Motor neuron (in vitro differentiated cells): Measurements from ENCODE around the gene NDUFB8. TPM values are rescaled to one million over a fixed set of nuclear protein-coding genes. Genes with fewer than 3 reads are reported as not detected.

ENCODE experiments used
- ATAC-seq, 8 experiments: fragments of 200-7000 bp; cut with Tn5 transposase; replicated peaks in 6 of 8; 2 replicates each; pipeline ENCODE4 v1.8.0; 2021; ENCODE audit warnings: mild to moderate bottlenecking in 8 of 8, moderate library complexity in 8 of 8
- H3K27ac ChIP-seq, 2 donors: fragments of 250-450 bp; sonication (Bioruptor Pico); 2 replicates each; pipeline ENCODE4 v1.9.0; 2021; ENCODE audit warnings: antibody characterized with exemption in 2 of 2, mild to moderate bottlenecking in 2 of 2, moderate library complexity in 1 of 2
- H3K4me1 ChIP-seq, 2 donors: fragments of 250-450 bp; sonication (Bioruptor Pico); replicated peaks in 1 of 2; 2 replicates each; pipeline ENCODE4 v1.6.1; 2021; ENCODE audit warnings: antibody characterized with exemption in 2 of 2, mild to moderate bottlenecking in 2 of 2, moderate library complexity in 1 of 2
- H3K4me3 ChIP-seq, 5 donors: fragments of 250-450 bp; sonication (Bioruptor Pico); 2 replicates each; pipeline ENCODE4 v1.9.0; 2021; ENCODE audit warnings: antibody characterized with exemption in 5 of 5, mild to moderate bottlenecking in 5 of 5, moderate library complexity in 4 of 5
- WGBS, 10 experiments: fragments of 450-650 bp; shearing (Covaris generic); methylation state at CpG; one replicate each; pipeline ENCODE4 v1.0.0; 2022; 5-methylcytosine and 5-hydroxymethylcytosine counted together
- in situ Hi-C, 9 experiments: fragments of 400-800 bp; cut with MboI; loops; one replicate each; pipeline ENCODE4 v1.15.0; 2021; ENCODE audit warnings: low sequenced_read_pairs in 9 of 9, low pct_unique_long_range_greater_than_20kb in 2 of 9; ENCODE audit not compliant: unreplicated experiment in 9 of 9
- total RNA-seq, 8 experiments: library from RNA; unstranded; fragments of 300-600 nt; gene quantifications; 2 replicates each; pipeline versions ENCODE4 v1.2.3 to v1.2.4, GENCODE V29; 2022

NDUFB8 gene
- total RNA-seq, 8 experiments from 2014 or later = 247 to 398 (median 294) TPM

DNA sequence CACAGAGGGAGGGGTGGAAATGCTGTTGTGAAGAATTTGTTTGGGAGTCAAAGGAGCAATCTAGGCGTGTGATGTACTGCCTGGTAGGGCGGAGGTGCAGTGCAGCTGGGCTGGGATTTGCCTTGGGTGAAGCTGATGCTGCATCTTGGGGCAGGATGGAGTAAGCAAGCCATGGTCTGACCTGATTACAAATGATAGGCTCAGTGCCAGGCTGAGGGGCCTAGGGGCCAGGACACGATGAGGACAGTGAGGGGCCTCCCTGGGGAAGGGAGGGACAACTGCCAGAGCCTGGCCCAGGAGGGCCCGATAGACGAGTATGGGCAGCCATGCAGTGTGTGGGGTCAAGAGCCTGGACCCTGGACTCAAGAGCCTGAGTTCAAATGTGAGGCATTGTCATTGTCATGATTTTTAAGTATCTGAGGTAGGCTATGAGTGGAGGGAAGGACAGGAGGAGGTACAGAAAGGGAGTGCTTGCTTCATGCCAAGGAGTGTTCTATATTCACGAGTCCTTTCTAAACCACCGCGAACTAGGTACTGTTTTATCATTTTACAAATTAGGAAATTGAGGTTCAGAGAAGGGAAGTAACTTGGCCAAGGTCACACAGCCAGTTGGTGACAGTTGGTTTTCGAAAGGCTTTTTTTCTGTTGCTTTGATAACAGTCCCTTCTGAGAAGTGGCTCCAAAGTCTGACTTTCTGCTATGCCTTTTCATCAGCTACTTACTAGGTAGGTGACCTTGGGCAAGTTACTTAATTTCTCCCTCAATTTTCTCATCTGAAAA lies 35.7 kb upstream of the NDUFB8 start:
- no peak overlapping the region for H3K27ac ChIP-seq
- in situ Hi-C loops = loop anchor here in 6 of 9 experiments (10.0 to 25.0 kb wide), 5 partner anchors 172 to 322 kb away; partner anchors contain the start of gene PAX2 (in 3 of the 6)
- ATAC-seq = peak in 1 of 8 experiments; percentile 4
- no peaks in the 10 kb centered on the region for H3K4me1 ChIP-seq
- no peak overlapping the region for H3K4me3 ChIP-seq
- WGBS, 10 experiments = 14 to 100% (median 73%) methylated on average over 1 to 7 of the region's 9 CpGs; no CpG with 5 or more reads in 2 of the 10 experiments

GRCh38 chr10:100562008-100562672 lies 32.5 kb upstream of the NDUFB8 start:
- H3K27ac ChIP-seq = no peak overlapping the region
- H3K4me1 ChIP-seq = no peaks in the 10 kb centered on the region
- 0 to 35% methylated on average over 4 of the region's 62 CpGs; no CpG with 5 or more reads in 8 of the 10 experiments for WGBS, 10 experiments
- in situ Hi-C loops = loop anchor here in 6 of 9 experiments (10.0 to 25.0 kb wide), 5 partner anchors 175 to 325 kb away; partner anchors contain the start of gene PAX2 (in 3 of the 6)
- no peak overlapping the region for H3K4me3 ChIP-seq
- ATAC-seq = peak; percentile 80 to 93 (median 87)

DNA sequence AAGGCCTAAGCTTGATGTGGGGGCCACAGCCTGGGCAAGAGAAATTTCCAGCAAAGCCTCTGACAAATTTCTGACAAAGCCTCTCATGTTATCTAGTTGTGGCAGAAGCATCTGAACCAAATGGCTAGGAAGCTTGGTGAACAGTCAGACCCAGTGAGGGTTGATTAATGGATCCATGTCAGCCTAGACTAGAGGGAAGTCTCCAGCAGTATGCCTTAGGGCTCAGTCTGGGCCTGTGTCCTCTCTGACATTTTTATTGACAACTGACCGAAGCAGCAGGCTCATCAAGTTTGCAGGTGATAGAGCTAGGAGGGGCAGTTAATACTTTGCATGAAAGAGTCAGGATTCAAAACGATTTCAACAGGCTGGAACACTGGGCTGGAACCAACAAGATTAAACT lies 31.3 kb upstream of the NDUFB8 start:
- in situ Hi-C loops = loop anchor here in 6 of 9 experiments (10.0 to 25.0 kb wide), 5 partner anchors 176 to 326 kb away; partner anchors contain the start of gene PAX2 (in 3 of the 6)
- no peaks in the 10 kb centered on the region for H3K4me1 ChIP-seq
- no peak for ATAC-seq
- no peak overlapping the region for H3K4me3 ChIP-seq
- 14 to 94% (median 57%) methylated on average over 1 to 2 of the region's 2 CpGs; no CpG with 5 or more reads in 2 of the 10 experiments for whole genome bisulfite sequencing, 10 experiments
- H3K27ac ChIP-seq = no peak overlapping the region

GRCh38 chr10:100560248-100560647 lies 30.6 kb upstream of the NDUFB8 start:
- WGBS, 10 experiments = 80 to 100% methylated on average over 1 of the region's 1 CpG; no CpG with 5 or more reads in 8 of the 10 experiments
- in situ Hi-C loops = loop anchor here in 6 of 9 experiments (10.0 to 25.0 kb wide), 5 partner anchors 177 to 327 kb away; partner anchors contain the start of gene PAX2 (in 3 of the 6)
- no peak overlapping the region for H3K4me3 ChIP-seq
- no peak for ATAC-seq
- H3K4me1 ChIP-seq = no peaks in the 10 kb centered on the region
- no peak overlapping the region for H3K27ac ChIP-seq

DNA sequence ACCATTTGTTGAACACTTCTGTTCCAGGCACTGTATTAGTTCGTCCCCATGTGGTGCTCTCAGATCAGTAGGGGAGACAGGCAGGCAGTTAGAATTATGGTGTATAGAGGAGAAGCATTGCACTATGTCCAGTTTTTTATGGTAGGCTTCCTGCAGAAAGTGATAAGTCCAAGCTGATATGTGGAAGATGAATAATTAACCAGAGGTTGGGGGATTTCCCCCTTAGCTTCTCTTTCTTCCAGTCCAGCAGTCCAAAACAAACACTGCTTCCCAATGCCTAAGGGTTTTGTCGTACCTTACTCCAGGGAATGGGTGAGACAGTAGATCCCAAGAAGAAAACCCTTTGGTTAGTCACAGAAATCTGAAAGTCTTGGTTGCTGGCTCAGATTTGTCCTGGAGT lies 25.2 kb upstream of the NDUFB8 start:
- Histone ChIP-seq H3K4me3 (no peak overlapping the region), H3K4me1 (no peaks in the 10 kb centered on the region), H3K27ac (no peak overlapping the region)
- ATAC-seq = no peak
- WGBS, 10 experiments = 83 to 100% (median 100%) methylated on average over 1 to 2 of the region's 2 CpGs; no CpG with 5 or more reads in 4 of the 10 experiments
- in situ Hi-C loops = loop anchor here in 4 of 9 experiments (25.0 kb wide), 3 partner anchors 182 to 332 kb away; partner anchors contain the start of gene PAX2 (in 2 of the 4)

DNA sequence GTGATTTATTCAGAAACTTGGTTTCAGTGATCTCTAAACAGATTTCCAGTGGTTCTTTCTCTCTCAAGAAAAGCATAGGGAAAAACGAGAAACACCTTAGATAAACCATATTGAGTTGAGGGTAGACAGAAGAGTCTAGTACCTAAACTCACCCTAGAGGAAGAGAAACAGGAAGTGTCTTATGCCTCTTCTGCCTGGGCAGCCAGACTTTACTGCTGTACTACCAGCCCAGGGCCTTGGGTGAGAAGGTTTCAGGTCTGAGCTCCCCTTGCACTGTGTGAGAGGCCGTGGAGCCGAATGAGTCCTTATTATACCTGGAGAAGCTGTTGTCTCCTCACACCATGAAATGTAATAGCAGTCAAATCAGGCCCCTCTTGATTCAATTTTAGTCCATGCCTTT lies 24.3 kb upstream of the NDUFB8 start:
- WGBS, 10 experiments = 40 to 100% (median 100%) methylated on average over 1 to 3 of the region's 3 CpGs; no CpG with 5 or more reads in 3 of the 10 experiments
- no peak for ATAC-seq
- Histone ChIP-seq H3K27ac (no peak overlapping the region), H3K4me1 (no peaks in the 10 kb centered on the region), H3K4me3 (no peak overlapping the region)
- in situ Hi-C loops = loop anchor here in 4 of 9 experiments (25.0 kb wide), 3 partner anchors 183 to 333 kb away; partner anchors contain the start of gene PAX2 (in 2 of the 4)

DNA sequence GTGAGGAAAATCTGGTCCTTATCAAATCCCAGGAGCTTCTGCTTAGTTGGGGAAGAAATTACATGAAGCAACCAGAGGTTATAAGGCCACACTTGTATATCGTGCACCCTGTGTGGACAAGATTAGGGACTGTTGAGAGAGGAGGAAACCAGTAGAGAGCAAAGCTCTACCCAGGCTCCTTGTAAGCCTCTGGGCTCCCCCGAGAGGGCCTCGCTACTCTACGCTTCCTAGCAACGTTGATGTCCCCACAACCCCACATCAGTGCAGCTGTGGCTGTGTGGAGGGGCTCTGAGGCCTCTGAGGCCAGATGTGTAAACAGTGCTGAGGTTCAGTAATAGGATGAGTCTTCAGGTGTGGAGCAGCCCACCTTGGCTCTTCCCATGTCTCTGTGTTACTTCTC lies 22.1 kb upstream of the NDUFB8 start:
- Histone ChIP-seq H3K4me3 (no peak overlapping the region), H3K4me1 (no peaks in the 10 kb centered on the region), H3K27ac (no peak overlapping the region)
- in situ Hi-C loops = loop anchor here in 4 of 9 experiments (25.0 kb wide), 3 partner anchors 186 to 336 kb away; partner anchors contain the start of gene PAX2 (in 2 of the 4)
- WGBS, 10 experiments = 40 to 100% (median 73%) methylated on average over 1 to 3 of the region's 5 CpGs; no CpG with 5 or more reads in 6 of the 10 experiments
- no peak for ATAC-seq

DNA sequence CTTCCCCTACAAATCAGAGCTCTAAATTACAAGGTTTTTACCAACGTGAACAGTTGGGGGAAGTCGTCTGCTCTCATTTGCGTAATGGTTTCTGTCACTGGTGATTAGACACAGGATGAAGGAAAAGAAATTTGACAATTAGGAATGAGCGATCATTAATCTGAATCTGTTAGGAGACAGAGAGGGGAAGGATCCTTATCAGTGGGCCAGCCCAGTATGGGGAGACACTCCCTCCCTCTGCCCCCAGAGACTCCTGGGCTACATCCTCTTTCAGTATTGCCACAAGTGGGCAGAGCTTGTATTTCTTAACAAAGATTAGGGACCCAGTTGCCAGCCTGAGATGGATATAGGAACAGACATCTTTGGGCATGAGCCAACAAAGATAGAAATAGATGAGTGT lies 21.5 kb upstream of the NDUFB8 start:
- ATAC-seq = no peak
- Histone ChIP-seq H3K4me1 (no peaks in the 10 kb centered on the region), H3K27ac (no peak overlapping the region), H3K4me3 (no peak overlapping the region)
- in situ Hi-C loops = loop anchor here in 4 of 9 experiments (25.0 kb wide), 3 partner anchors 186 to 336 kb away; partner anchors contain the start of gene PAX2 (in 2 of the 4)
- 60 to 100% (median 81%) methylated on average over 1 to 4 of the region's 4 CpGs; no CpG with 5 or more reads in 3 of the 10 experiments for WGBS, 10 experiments

- Histone ChIP-seq H3K27ac (no peak overlapping the region), H3K4me1 (no peaks in the 10 kb centered on the region), H3K4me3 (no peak overlapping the region)
- in situ Hi-C loops = no loop called here
- ATAC-seq = no peak
- 80 to 100% (median 100%) methylated on average over 1 to 5 of the region's 5 CpGs; no CpG with 5 or more reads in 2 of the 10 experiments for WGBS, 10 experiments
These were observed 15.3 kb upstream of the NDUFB8 start for GRCh38 chr10:100544950-100545349.

GRCh38 chr10:100537475-100537874 lies 7.8 kb upstream of the NDUFB8 start:
- Histone ChIP-seq H3K4me1 (peaks cover 8 to 14% of the 10 kb centered on the region in 2 donors), H3K27ac (no peak overlapping the region), H3K4me3 (no peak overlapping the region)
- in situ Hi-C loops = no loop called here
- no peak for ATAC-seq
- 80 to 100% (median 93%) methylated on average over 1 to 4 of the region's 4 CpGs; no CpG with 5 or more reads in 2 of the 10 experiments for WGBS, 10 experiments

DNA sequence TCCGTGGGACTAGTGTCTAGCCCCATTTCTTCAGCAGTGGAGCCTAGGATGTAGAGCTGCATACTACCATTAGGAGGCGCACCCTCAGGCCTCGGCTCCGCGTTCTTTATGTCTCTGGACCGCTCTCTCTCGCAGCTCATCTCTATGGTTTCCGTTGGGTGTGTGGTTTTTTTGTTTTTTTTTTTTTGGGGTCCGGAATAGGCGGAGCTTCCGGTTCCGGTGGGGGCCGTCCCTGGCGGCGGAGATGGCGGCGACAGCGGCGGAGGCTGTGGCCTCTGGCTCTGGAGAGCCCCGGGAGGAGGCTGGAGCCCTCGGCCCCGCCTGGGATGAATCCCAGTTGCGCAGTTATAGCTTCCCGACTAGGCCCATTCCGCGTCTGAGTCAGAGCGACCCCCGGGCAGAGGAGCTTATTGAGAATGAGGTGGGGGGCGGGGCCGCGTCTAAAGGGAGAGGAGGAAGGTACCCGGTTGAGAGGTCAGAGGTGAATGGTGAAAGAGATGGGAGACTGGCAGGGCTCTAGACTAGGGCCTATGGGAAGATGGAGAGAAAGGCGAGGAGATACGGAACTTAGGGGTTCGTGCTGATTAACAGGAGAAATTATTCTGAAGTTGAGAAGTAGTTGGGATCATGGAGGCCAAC lies 6.2 kb upstream of the NDUFB8 start, which contains the start of gene HIF1AN:
TSS of gene HIF1AN (plus strand) at position 229 of the 639 bp plus-strand sequence. CDS start at position 245, 16 bp downstream.
- 0 to 9% (median 0%) methylated on average over 1 to 15 of the region's 35 CpGs; no CpG with 5 or more reads in 2 of the 10 experiments for WGBS, 10 experiments
- ATAC-seq = peak; percentile 95 to 98 (median 98)
- in situ Hi-C loops = no loop called here
- Histone ChIP-seq H3K27ac (peak within 1 kb of the TSS; percentile 61 to 76), H3K4me3 (peak within 1 kb of the TSS; percentile 56 to 95 (median 77)), H3K4me1 (peaks cover 8 to 14% of the 10 kb centered on the region in 2 donors)

- H3K4me1 ChIP-seq = peaks cover 8 to 14% of the 10 kb centered on the region in 2 donors
- peak in 7 of 8 experiments; percentile 6 to 23 (median 11) for ATAC-seq
- in situ Hi-C loops = no loop called here
- 48 to 100% (median 67%) methylated on average over 2 to 4 of the region's 4 CpGs; no CpG with 5 or more reads in 1 of the 10 experiments for WGBS, 10 experiments
- no peak overlapping the region for H3K27ac ChIP-seq
- peak overlapping the region; percentile 56 to 95 (median 77) for H3K4me3 ChIP-seq
These were observed 5.7 kb upstream of the NDUFB8 start for GRCh38 chr10:100535338-100535714.
